Measurements from ENCODE around the gene TRIM72.
"Not testable (repeated sequence)": the region's sequence is repeated elsewhere in the genome, so short reads cannot be mapped to it uniquely, and the experiment has no call there.

The TRIM72 gene

GRCh38 chr16:31190061-31190460, 23.9 kb upstream of the TRIM72 start:
- no peak for DNase-seq (ENCODE audit: low read depth in 2 of 2, low spot score in 1 of 2)

- no peak for DNase-seq (ENCODE audit: low read depth in 2 of 2, low spot score in 1 of 2)
Measured at GRCh38 chr16:31190818-31191444, 23.0 kb upstream of the TRIM72 start.

- DNase-seq (ENCODE audit: low read depth in 2 of 2, low spot score in 1 of 2): no peak
Measured at GRCh38 chr16:31191697-31192428, 22.1 kb upstream of the TRIM72 start.

- DNase-seq (ENCODE audit: low read depth in 2 of 2, low spot score in 1 of 2): no peak
Measured at GRCh38 chr16:31192856-31193642, 20.9 kb upstream of the TRIM72 start.

- no peak for DNase-seq (ENCODE audit: low read depth in 2 of 2, low spot score in 1 of 2)
Measured at GRCh38 chr16:31193874-31194273, 20.0 kb upstream of the TRIM72 start.

- DNase-seq (ENCODE audit: low read depth in 2 of 2, low spot score in 1 of 2): no peak
Measured at GRCh38 chr16:31194898-31195297, 19.0 kb upstream of the TRIM72 start.

GRCh38 chr16:31195861-31196260, 18.1 kb upstream of the TRIM72 start:
- DNase-seq (ENCODE audit: low read depth in 2 of 2, low spot score in 1 of 2): not testable (repeated sequence)

GRCh38 chr16:31196324-31197088, 17.4 kb upstream of the TRIM72 start:
- DNase-seq (ENCODE audit: low read depth in 2 of 2, low spot score in 1 of 2): no peak

GRCh38 chr16:31198207-31198882, 15.6 kb upstream of the TRIM72 start:
- no peak for DNase-seq (ENCODE audit: low read depth in 2 of 2, low spot score in 1 of 2)

- DNase-seq (ENCODE audit: low read depth in 2 of 2, low spot score in 1 of 2): no peak
Measured at GRCh38 chr16:31199430-31200041, 14.4 kb upstream of the TRIM72 start.

- not testable (repeated sequence) for DNase-seq (ENCODE audit: low read depth in 2 of 2, low spot score in 1 of 2)
Measured at GRCh38 chr16:31200111-31200510, 13.8 kb upstream of the TRIM72 start.

GRCh38 chr16:31200821-31201568, 12.9 kb upstream of the TRIM72 start:
- no peak for DNase-seq (ENCODE audit: low read depth in 2 of 2, low spot score in 1 of 2)

GRCh38 chr16:31201582-31202413, 12.1 kb upstream of the TRIM72 start:
- no peak for DNase-seq (ENCODE audit: low read depth in 2 of 2, low spot score in 1 of 2)

GRCh38 chr16:31202414-31203375, 11.2 kb upstream of the TRIM72 start, which contains the start of gene PYCARD:
Gene PYCARD, minus strand, starts transcription at chr16:31202760. Its CDS starts 70 bp downstream, at chr16:31202690.
- DNase-seq (ENCODE audit: low read depth in 2 of 2, low spot score in 1 of 2): no peak

GRCh38 chr16:31204871-31205666, 8.8 kb upstream of the TRIM72 start:
- no peak for DNase-seq (ENCODE audit: low read depth in 2 of 2, low spot score in 1 of 2)

GRCh38 chr16:31206776-31207175, 7.1 kb upstream of the TRIM72 start:
- no peak for DNase-seq (ENCODE audit: low read depth in 2 of 2, low spot score in 1 of 2)

GRCh38 chr16:31213342-31213741, 577 bp upstream of the TRIM72 start:
- no peak for DNase-seq (ENCODE audit: low read depth in 2 of 2, low spot score in 1 of 2)
